Activated B cell treated with CpG ODN at 0.5 μM for 24 hours (primary cell): Measurements from ENCODE around the gene NF1. TPM values are rescaled to one million over a fixed set of nuclear protein-coding genes. Genes with fewer than 3 reads are reported as not detected.
"Not testable (repeated sequence)": the region's sequence is repeated elsewhere in the genome, so short reads cannot be mapped to it uniquely, and the experiment has no call there.

Experiments used
- ATAC-seq: fragments of 200-7000 bp; cut with Tn5 transposase; one replicate; pipeline ENCODE4 v1.10.0; 2021; ENCODE audit warnings: low read depth, mild to moderate bottlenecking, moderate library complexity
- CTCF ChIA-PET: fragments of 350-600 bp; sonication (Branson Sonifier 250); formaldehyde crosslinking; loops from one replicate; lab custom pipeline; 2021; ENCODE audit warnings: antibody characterized with exemption; lab: Charles Lee
- POLR2A ChIA-PET: fragments of 350-600 bp; sonication (Branson Sonifier 250); formaldehyde crosslinking; loops from one replicate; lab custom pipeline; 2021; ENCODE audit warnings: antibody characterized with exemption; lab: Charles Lee
- DNase-seq: peaks from one replicate; pipeline ENCODE4 v3.0.0; 2022
- H3K27ac Mint-ChIP-seq: one replicate; pipeline ENCODE4 v1.8.0; 2020; ENCODE audit warnings: mixed read lengths
- H3K27me3 Mint-ChIP-seq: one replicate; pipeline ENCODE4 v1.8.0; 2021; ENCODE audit warnings: mixed read lengths
- H3K36me3 Mint-ChIP-seq: one replicate; pipeline ENCODE4 v1.8.0; 2021; ENCODE audit warnings: low read depth, mixed read lengths
- H3K4me1 Mint-ChIP-seq: one replicate; pipeline ENCODE4 v1.8.0; 2021; ENCODE audit warnings: mixed read lengths
- H3K4me3 Mint-ChIP-seq: one replicate; pipeline ENCODE4 v1.8.0; 2020; ENCODE audit warnings: mild to moderate bottlenecking, mixed read lengths
- H3K9me3 Mint-ChIP-seq: one replicate; pipeline ENCODE4 v1.8.0; 2020; ENCODE audit warnings: mixed read lengths
- intact Hi-C: fragments of 100-400 bp; cut with micrococcal nuclease; formaldehyde crosslinking; loops from one replicate; pipeline ENCODE4 v1.15.1; 2024
- total RNA-seq: library from RNA; stranded (reverse); gene quantifications from 2 replicates; pipeline ENCODE4 v1.2.3, GENCODE V29; 2022
- TF ChIP-seq, protein P1 (sequence below): fragments of 200-600 bp; IDR thresholded peaks from one replicate; pipeline ENCODE4 v1.8.0; 2022; ENCODE audit warnings: antibody characterized with exemption, mild to moderate bottlenecking

The NF1 gene
- total RNA-seq, 1 donor from 2014 or later = 27.4 TPM

DNA sequence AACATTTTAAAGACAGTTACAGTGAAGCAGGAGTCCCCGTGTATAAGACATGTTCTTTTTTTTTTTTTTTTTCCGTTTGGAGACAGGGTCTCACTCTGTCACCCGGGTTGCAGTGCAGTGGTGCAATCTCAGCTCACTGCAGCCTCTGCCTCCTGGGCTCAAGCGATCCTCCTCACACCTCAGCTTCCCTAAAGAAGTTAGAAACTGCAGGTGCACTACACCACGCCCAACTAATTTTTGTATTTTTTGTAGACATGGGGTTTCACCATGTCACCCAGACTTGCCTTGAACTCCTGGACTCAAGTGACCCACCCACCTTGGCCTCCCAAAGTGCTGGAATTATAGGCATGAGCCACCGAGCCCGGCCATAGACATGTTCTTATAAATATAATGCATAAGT, 216.1 kb downstream of the NF1 start:
- intact Hi-C loops = loop anchor here (5.0 kb wide), 2 partner anchors 226 to 1744 kb away; partner anchors contain the start of genes ABHD15 and TP53I13
- Mint-ChIP-seq H3K36me3 (peaks cover 55% of the 10 kb centered on the region), H3K4me3 (peak overlapping the region; percentile 90), H3K4me1 (peaks cover 69% of the 10 kb centered on the region), H3K27ac (peak overlapping the region; percentile 88), H3K27me3 (no peaks in the 10 kb centered on the region), H3K9me3 (peaks cover 3% of the 10 kb centered on the region)
- ChIA-PET POLR2A (interaction anchor here (0.6 to 11.6 kb wide), 10 partner anchors 8 to 523 kb away, joined by 3 to 247 read pairs (median 4); partner anchors contain the start of genes CRLF3 and EVI2A), CTCF (no interaction called here)
- DNase-seq = no peak
- peak; percentile 15 for ATAC-seq
- TF ChIP-seq, protein P1, sequence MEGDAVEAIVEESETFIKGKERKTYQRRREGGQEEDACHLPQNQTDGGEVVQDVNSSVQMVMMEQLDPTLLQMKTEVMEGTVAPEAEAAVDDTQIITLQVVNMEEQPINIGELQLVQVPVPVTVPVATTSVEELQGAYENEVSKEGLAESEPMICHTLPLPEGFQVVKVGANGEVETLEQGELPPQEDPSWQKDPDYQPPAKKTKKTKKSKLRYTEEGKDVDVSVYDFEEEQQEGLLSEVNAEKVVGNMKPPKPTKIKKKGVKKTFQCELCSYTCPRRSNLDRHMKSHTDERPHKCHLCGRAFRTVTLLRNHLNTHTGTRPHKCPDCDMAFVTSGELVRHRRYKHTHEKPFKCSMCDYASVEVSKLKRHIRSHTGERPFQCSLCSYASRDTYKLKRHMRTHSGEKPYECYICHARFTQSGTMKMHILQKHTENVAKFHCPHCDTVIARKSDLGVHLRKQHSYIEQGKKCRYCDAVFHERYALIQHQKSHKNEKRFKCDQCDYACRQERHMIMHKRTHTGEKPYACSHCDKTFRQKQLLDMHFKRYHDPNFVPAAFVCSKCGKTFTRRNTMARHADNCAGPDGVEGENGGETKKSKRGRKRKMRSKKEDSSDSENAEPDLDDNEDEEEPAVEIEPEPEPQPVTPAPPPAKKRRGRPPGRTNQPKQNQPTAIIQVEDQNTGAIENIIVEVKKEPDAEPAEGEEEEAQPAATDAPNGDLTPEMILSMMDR = no peak

DNA sequence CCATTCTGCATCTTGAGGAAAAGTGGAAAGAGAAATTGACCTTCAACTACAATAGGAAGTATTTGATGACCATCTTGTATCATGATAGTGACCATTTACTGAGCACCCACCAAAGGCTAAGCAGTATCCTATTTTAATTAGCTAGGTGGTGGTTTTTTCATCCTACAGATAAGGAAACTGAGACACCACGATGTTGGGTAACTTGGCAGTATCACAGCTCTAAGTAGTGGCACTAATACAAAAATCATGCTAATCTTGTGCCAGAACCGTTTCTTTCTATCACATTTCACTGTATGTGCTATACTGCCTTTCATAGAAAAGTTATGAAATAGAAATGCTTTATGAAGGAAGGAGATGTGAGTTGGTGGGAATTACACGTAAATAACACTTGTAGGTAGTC, 216.7 kb downstream of the NF1 start:
- no peak for DNase-seq

DNA sequence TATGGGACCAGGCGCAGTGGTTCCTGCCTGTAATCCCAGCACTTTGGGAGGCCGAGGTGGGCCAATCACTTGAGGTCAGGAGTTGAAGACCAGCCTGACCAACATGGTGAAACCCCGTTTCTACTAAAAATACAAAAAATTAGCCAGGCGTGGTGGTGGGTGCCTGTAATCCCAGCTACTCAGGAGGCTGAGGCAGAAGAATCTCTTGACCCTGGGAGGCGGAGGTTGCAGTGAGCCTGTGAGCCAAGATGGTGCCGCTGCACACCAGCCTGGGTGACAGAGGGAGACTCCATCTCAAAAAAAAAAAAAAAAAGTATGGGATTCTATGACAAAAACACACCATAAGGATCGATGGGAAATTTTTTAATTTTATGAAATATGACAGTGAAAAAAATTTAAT, 217.4 kb downstream of the NF1 start:
- not testable (repeated sequence) for ATAC-seq, H3K9me3 Mint-ChIP-seq, DNase-seq, H3K27me3 Mint-ChIP-seq
- intact Hi-C loops = loop anchor here (5.0 kb wide), 2 partner anchors 225 to 1745 kb away; partner anchors contain the start of genes ABHD15 and TP53I13
- Mint-ChIP-seq H3K4me3 (peak overlapping the region; percentile 90), H3K4me1 (peaks cover 68% of the 10 kb centered on the region), H3K36me3 (peaks cover 49% of the 10 kb centered on the region), H3K27ac (peak overlapping the region; percentile 88)
- ChIA-PET CTCF (interaction anchor here (0.9 to 2.7 kb wide), 2 partner anchors 60 to 96 kb away, joined by 3 to 12 read pairs; no protein-coding TSS in a partner anchor), POLR2A (interaction anchor here (0.6 to 11.6 kb wide), 7 partner anchors 7 to 534 kb away, joined by 3 to 247 read pairs (median 4); partner anchors contain the start of gene EVI2A)

More for the DNA sequence above, 216.7 kb downstream of the NF1 start:
- TF ChIP-seq, protein P1 = no peak
- peaks cover 3% of the 10 kb centered on the region for H3K9me3 Mint-ChIP-seq
- ChIA-PET POLR2A (interaction anchor here (0.6 to 11.6 kb wide), 9 partner anchors 7 to 534 kb away, joined by 3 to 247 read pairs (median 4); partner anchors contain the start of gene EVI2A), CTCF (interaction anchor here (0.9 to 2.7 kb wide), 2 partner anchors 61 to 96 kb away, joined by 3 to 12 read pairs; no protein-coding TSS in a partner anchor)
- peaks cover 53% of the 10 kb centered on the region for H3K36me3 Mint-ChIP-seq
- peak overlapping the region; percentile 90 for H3K4me3 Mint-ChIP-seq
- no peaks in the 10 kb centered on the region for H3K27me3 Mint-ChIP-seq
- intact Hi-C loops = loop anchor here (5.0 kb wide), 2 partner anchors 226 to 1744 kb away; partner anchors contain the start of genes ABHD15 and TP53I13
- peaks cover 69% of the 10 kb centered on the region for H3K4me1 Mint-ChIP-seq
- H3K27ac Mint-ChIP-seq = peak overlapping the region; percentile 88
- no peak for ATAC-seq

DNA sequence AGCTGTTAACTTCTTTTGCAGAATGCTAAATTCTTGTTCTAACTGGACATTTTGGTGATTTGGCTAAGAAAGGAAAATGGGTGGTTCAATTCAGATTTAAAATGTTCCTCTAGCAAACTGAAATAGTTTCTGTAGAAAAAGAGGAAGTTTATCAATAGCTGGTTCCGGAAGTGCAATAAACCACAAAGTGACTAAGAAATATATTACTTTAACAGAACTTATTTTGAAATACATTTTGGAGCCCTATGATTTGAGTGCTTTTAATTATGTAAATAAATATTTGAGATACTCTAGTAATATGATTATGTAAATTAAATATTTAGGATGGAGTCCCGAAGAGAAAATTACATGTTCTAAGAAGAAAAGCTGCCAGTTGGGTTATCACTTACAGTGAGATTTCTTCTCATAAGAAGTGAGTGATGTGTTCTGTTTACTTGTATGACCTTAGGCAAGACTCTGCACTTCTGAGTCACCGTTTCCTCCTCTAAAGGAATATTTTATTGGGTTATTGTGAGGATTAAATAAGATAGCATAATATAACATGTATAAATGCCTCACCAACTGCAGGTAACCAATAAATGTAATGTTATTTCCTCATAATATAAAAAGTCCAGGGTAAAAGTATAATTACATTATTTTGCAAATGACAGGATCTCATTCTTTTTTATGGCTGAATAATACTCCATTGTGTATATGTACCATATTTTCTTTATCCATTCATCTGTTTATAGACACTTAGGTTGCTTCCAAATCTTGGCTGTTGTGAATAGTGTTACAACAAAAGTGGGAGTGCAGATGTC, 219.4 kb downstream of the NF1 start, which contains the start of gene EVI2B:
EVI2B (minus strand) TSS at position 73 of the 800 bp plus-strand sequence. CDS start 8,445 bp downstream, outside the sequence.
- H3K27me3 Mint-ChIP-seq = no peaks in the 10 kb centered on the region
- intact Hi-C loops = loop anchor here (5.0 kb wide), 2 partner anchors 223 to 1747 kb away; partner anchors contain the start of genes ABHD15 and TP53I13
- peaks cover 48% of the 10 kb centered on the region for H3K36me3 Mint-ChIP-seq
- TF ChIP-seq, protein P1 = no peak
- no peak for DNase-seq
- peak within 1 kb of the TSS; percentile 94 for H3K27ac Mint-ChIP-seq
- ChIA-PET POLR2A (interaction anchor here (0.7 to 2.6 kb wide), 8 partner anchors 10 to 490 kb away, joined by 3 to 9 read pairs (median 4); partner anchors contain the start of gene CRLF3), CTCF (interaction anchor here (2.7 kb wide), 1 partner anchor 58 kb away, joined by 12 read pairs; no protein-coding TSS in a partner anchor)
- ATAC-seq = peak; percentile 25
- peaks cover 63% of the 10 kb centered on the region for H3K4me1 Mint-ChIP-seq
- peak within 1 kb of the TSS; percentile 93 for H3K4me3 Mint-ChIP-seq
- H3K9me3 Mint-ChIP-seq = peaks cover 3% of the 10 kb centered on the region

DNA sequence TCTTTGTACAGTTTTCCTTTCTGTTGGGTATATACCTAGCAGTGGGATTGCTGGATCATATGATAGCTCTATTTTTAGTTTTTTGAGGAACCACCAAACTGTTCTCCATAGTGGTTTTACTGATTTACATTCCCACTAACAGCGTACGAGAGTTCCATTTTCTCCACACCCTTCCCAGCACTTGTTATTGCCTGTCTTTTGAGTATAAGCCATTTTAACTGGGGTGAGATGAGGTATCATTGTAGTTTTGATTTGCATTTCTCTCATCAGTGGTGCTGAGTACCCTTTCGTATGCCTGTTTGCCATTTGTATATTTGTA, 220.0 kb downstream of the NF1 start:
- Mint-ChIP-seq H3K4me1 (peaks cover 60% of the 10 kb centered on the region), H3K4me3 (peak overlapping the region; percentile 93), H3K27ac (peak overlapping the region; percentile 94), H3K27me3 (no peaks in the 10 kb centered on the region), H3K9me3 (peaks cover 3% of the 10 kb centered on the region), H3K36me3 (peaks cover 48% of the 10 kb centered on the region)
- TF ChIP-seq, protein P1 = no peak
- intact Hi-C loops = loop anchor here (5.0 kb wide), 3 partner anchors 223 to 1747 kb away; partner anchors contain the start of genes ABHD15, CRLF3 and TP53I13
- DNase-seq = no peak
- ATAC-seq = no peak
- ChIA-PET CTCF (no interaction called here), POLR2A (no interaction called here)
